Stimulated activated CD4-positive, alpha-beta T cell treated with anti-CD3 and anti-CD28 coated beads, Interleukin-1b, Interleukin-23, amount 100 ng/mL, for 48 hours (primary cell): ENCODE measurements around the gene PPP2R2C.

Experiments
- DNase-seq: peaks from one replicate; pipeline ENCODE4 v3.0.0-alpha.2; 2020

Gene PPP2R2C

GRCh38 chr4:6394671-6395081 is 77.7 kb downstream of the PPP2R2C start:
- no peak for DNase-seq

GRCh38 chr4:6393544-6394475 is 78.6 kb downstream of the PPP2R2C start:
- no peak for DNase-seq

GRCh38 chr4:6393066-6393465 is 79.3 kb downstream of the PPP2R2C start:
- DNase-seq: no peak

GRCh38 chr4:6392407-6392806 is 80.0 kb downstream of the PPP2R2C start:
- no peak for DNase-seq

GRCh38 chr4:6391852-6392188 is 80.6 kb downstream of the PPP2R2C start:
- no peak for DNase-seq

- DNase-seq: no peak
Measured at GRCh38 chr4:6391186-6391851, 81.1 kb downstream of the PPP2R2C start.

- DNase-seq: no peak
Measured at GRCh38 chr4:6390356-6390755, 82.1 kb downstream of the PPP2R2C start.

- no peak for DNase-seq
Measured at GRCh38 chr4:6389142-6389825, 83.1 kb downstream of the PPP2R2C start.

GRCh38 chr4:6388713-6389112 is 83.7 kb downstream of the PPP2R2C start:
- DNase-seq: no peak

GRCh38 chr4:6387946-6388345 is 84.5 kb downstream of the PPP2R2C start:
- DNase-seq: no peak

- no peak for DNase-seq
Measured at GRCh38 chr4:6386091-6386490, 86.3 kb downstream of the PPP2R2C start.

GRCh38 chr4:6385288-6385687 is 87.1 kb downstream of the PPP2R2C start:
- no peak for DNase-seq

- no peak for DNase-seq
Measured at GRCh38 chr4:6384541-6384940, 87.9 kb downstream of the PPP2R2C start.

- DNase-seq: no peak
Measured at GRCh38 chr4:6383929-6384328, 88.5 kb downstream of the PPP2R2C start.

- no peak for DNase-seq
Measured at GRCh38 chr4:6383009-6383404, 89.4 kb downstream of the PPP2R2C start.

- DNase-seq: no peak
Measured at GRCh38 chr4:6381571-6382123, 90.8 kb downstream of the PPP2R2C start.

GRCh38 chr4:6380746-6381410 is 91.5 kb downstream of the PPP2R2C start:
- DNase-seq: no peak

GRCh38 chr4:6379767-6380745 is 92.4 kb downstream of the PPP2R2C start:
- no peak for DNase-seq

GRCh38 chr4:6378493-6379445 is 93.6 kb downstream of the PPP2R2C start:
- no peak for DNase-seq
